Suprapubic skin (tissue), 3 donors: ENCODE measurements around the gene NLRP11.

Source experiments
- POLR2AphosphoS5 ChIP-seq, 3 donors: sonication (generic); formaldehyde crosslinking; IDR thresholded peaks; one replicate each; pipeline ENCODE4 v1.6.1; 2017; ENCODE audit warnings: antibody characterized with exemption in 3 of 3
- TF ChIP-seq, protein P1 (sequence below), 2 donors: fragments of 200-600 bp in 1 of 2; fragments of 450-650 bp in 1 of 2; sonication (generic) in 1 of 2; IDR thresholded peaks; one replicate each; pipeline ENCODE4 v1.5.1; 2016 to 2019; ENCODE audit warnings: antibody characterized with exemption in 2 of 2, mild to moderate bottlenecking in 1 of 2, moderate library complexity in 1 of 2

DNA sequence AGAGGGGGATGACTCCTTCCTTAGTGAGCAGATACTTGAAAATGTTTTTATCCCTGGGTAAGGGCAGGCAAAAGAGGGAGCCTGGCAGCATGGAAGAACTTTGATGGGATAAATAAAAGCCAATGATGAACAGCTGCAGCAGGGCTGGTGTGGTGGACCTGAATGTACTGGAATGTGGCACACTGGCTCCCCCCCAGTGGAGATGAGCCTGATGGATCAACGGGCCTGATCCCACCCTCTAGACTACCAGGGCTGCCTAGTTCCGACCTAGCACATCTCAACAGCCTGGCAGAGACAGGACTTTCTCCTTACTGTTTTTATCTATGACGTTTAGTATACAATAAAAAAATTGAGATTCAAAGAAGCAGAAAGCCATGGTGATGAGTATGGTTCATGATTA is 20.5 kb downstream of the NLRP11 start:
- TF ChIP-seq, protein P1, sequence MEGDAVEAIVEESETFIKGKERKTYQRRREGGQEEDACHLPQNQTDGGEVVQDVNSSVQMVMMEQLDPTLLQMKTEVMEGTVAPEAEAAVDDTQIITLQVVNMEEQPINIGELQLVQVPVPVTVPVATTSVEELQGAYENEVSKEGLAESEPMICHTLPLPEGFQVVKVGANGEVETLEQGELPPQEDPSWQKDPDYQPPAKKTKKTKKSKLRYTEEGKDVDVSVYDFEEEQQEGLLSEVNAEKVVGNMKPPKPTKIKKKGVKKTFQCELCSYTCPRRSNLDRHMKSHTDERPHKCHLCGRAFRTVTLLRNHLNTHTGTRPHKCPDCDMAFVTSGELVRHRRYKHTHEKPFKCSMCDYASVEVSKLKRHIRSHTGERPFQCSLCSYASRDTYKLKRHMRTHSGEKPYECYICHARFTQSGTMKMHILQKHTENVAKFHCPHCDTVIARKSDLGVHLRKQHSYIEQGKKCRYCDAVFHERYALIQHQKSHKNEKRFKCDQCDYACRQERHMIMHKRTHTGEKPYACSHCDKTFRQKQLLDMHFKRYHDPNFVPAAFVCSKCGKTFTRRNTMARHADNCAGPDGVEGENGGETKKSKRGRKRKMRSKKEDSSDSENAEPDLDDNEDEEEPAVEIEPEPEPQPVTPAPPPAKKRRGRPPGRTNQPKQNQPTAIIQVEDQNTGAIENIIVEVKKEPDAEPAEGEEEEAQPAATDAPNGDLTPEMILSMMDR (IDR thresholded peaks at IDR 0.05) = no peak
- no peak for TF ChIP-seq POLR2AphosphoS5 (IDR thresholded peaks at IDR 0.05)
